Measurements from ENCODE around the gene OR52H1. TPM values are rescaled to one million over a fixed set of nuclear protein-coding genes. Genes with fewer than 3 reads are reported as not detected.

The OR52H1 gene
- total RNA-seq, 1 experiment from 2014 or later, result not detected

DNA sequence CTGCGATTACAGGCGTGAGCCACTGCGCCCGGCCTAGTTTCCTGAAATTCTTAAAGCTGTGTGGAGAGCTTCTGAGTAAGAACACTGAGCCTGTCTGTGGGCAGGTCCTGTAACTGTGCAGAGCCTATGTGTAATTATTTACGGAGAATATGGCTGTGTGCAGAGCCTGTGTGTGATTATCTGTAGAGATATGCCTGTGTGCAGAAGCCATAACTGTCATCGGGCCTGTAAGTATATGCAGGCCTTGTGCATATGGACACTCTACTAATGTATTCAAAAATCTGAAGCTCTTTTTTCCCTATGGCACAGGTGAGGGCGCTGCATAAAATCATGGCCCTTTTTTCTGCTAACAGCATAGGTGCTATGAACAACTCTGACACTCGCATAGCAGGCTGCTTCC lies 32.2 kb upstream of the OR52H1 start, which contains the start of gene OR52B6:
Gene OR52B6 (plus strand): TSS at position 301 of the 400 bp plus-strand sequence. CDS start 0 bp downstream, at position 301.
- Mint-ChIP-seq H3K9me3 (ENCODE audit: unreplicated experiment) (no peaks in the 10 kb centered on the region), H3K27ac (ENCODE audit: low read depth, unreplicated experiment) (no peak within 1 kb of the TSS), H3K27me3 (ENCODE audit: insufficient read depth, unreplicated experiment) (no peaks in the 10 kb centered on the region), H3K36me3 (ENCODE audit: insufficient read depth, unreplicated experiment) (no peaks in the 10 kb centered on the region), H3K4me1 (ENCODE audit: insufficient read depth, unreplicated experiment) (no peaks in the 10 kb centered on the region), H3K4me3 (ENCODE audit: unreplicated experiment) (no peak within 1 kb of the TSS)
- no peak for DNase-seq (ENCODE audit: unreplicated experiment)
- ChIA-PET POLR2A (no interaction called here), CTCF (interaction anchor here (0.6 to 0.7 kb wide), 2 partner anchors 22 to 577 kb away, joined by 3 read pairs; no protein-coding TSS in a partner anchor)
- TF ChIP-seq, protein P1, sequence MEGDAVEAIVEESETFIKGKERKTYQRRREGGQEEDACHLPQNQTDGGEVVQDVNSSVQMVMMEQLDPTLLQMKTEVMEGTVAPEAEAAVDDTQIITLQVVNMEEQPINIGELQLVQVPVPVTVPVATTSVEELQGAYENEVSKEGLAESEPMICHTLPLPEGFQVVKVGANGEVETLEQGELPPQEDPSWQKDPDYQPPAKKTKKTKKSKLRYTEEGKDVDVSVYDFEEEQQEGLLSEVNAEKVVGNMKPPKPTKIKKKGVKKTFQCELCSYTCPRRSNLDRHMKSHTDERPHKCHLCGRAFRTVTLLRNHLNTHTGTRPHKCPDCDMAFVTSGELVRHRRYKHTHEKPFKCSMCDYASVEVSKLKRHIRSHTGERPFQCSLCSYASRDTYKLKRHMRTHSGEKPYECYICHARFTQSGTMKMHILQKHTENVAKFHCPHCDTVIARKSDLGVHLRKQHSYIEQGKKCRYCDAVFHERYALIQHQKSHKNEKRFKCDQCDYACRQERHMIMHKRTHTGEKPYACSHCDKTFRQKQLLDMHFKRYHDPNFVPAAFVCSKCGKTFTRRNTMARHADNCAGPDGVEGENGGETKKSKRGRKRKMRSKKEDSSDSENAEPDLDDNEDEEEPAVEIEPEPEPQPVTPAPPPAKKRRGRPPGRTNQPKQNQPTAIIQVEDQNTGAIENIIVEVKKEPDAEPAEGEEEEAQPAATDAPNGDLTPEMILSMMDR (IDR thresholded peaks at IDR 0.05; ENCODE audit: unreplicated experiment), result no peak
- BruUV-seq (replicated peaks), result no TSS peak
- intact Hi-C loops (cut with micrococcal nuclease), result no loop called here

DNA sequence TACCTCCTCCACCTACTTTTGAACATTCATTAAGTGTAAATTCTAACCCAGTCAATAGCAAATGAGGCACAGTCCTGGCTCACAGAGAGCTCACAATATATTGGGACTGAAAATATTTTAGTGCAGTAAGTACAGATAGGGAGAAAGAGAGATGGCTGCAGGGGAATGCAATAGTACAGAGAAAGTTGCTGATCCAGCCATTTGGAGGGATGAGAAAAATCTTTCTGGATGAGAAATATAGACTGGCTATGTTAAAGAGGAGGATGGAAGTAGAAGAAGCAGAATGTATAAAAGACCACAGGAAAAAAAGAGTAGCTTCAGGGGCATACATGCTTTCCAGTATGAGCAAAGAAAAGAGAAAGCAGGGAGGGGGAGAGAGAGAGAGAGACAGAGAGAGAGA lies 28.8 kb upstream of the OR52H1 start:
- DNase-seq (ENCODE audit: unreplicated experiment), result no peak
- H3K36me3 Mint-ChIP-seq (ENCODE audit: insufficient read depth, unreplicated experiment), result no peaks in the 10 kb centered on the region
- CTCF ChIA-PET, result no interaction called here
- H3K27me3 Mint-ChIP-seq (ENCODE audit: insufficient read depth, unreplicated experiment), result no peaks in the 10 kb centered on the region
- TF ChIP-seq, protein P1 (IDR thresholded peaks at IDR 0.05; ENCODE audit: unreplicated experiment), result no peak
- H3K9me3 Mint-ChIP-seq (ENCODE audit: unreplicated experiment), result no peaks in the 10 kb centered on the region
- no peaks in the 10 kb centered on the region for H3K4me1 Mint-ChIP-seq (ENCODE audit: insufficient read depth, unreplicated experiment)
- no TSS peak for BruUV-seq (replicated peaks)
- no peak overlapping the region for H3K4me3 Mint-ChIP-seq (ENCODE audit: unreplicated experiment)
- H3K27ac Mint-ChIP-seq (ENCODE audit: low read depth, unreplicated experiment), result no peak overlapping the region
- intact Hi-C loops (cut with micrococcal nuclease), result no loop called here
- POLR2A ChIA-PET, result no interaction called here

DNA sequence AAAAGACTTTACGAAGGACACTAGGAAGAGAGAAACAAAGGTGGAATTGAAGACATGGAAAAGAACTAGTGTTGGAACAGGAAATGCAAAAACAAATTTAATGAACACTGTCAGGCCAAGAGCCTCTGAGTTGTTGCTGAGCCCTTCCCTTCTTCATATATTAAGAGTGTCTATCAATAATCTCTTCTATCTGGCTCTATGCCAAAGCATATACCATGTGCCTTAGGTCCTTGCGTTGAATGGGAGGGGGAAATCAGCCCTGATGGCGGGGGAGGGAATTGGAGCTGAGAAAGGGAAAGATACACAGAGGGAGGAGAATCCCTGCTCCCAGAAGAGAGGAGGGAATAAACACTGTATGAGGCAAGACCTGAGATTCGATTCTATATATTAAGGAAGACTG lies 26.8 kb upstream of the OR52H1 start:
- TF ChIP-seq, protein P1 (IDR thresholded peaks at IDR 0.05; ENCODE audit: unreplicated experiment), result no peak
- no peaks in the 10 kb centered on the region for H3K36me3 Mint-ChIP-seq (ENCODE audit: insufficient read depth, unreplicated experiment)
- ChIA-PET POLR2A (no interaction called here), CTCF (interaction anchor here (0.6 kb wide), 1 partner anchor 43 kb away, joined by 4 read pairs; no protein-coding TSS in a partner anchor)
- no peaks in the 10 kb centered on the region for H3K4me1 Mint-ChIP-seq (ENCODE audit: insufficient read depth, unreplicated experiment)
- no peak overlapping the region for H3K27ac Mint-ChIP-seq (ENCODE audit: low read depth, unreplicated experiment)
- no peak overlapping the region for H3K4me3 Mint-ChIP-seq (ENCODE audit: unreplicated experiment)
- BruUV-seq (replicated peaks), result no TSS peak
- H3K9me3 Mint-ChIP-seq (ENCODE audit: unreplicated experiment), result no peaks in the 10 kb centered on the region
- DNase-seq (ENCODE audit: unreplicated experiment), result no peak
- intact Hi-C loops (cut with micrococcal nuclease), result no loop called here
- H3K27me3 Mint-ChIP-seq (ENCODE audit: insufficient read depth, unreplicated experiment), result no peaks in the 10 kb centered on the region

DNA sequence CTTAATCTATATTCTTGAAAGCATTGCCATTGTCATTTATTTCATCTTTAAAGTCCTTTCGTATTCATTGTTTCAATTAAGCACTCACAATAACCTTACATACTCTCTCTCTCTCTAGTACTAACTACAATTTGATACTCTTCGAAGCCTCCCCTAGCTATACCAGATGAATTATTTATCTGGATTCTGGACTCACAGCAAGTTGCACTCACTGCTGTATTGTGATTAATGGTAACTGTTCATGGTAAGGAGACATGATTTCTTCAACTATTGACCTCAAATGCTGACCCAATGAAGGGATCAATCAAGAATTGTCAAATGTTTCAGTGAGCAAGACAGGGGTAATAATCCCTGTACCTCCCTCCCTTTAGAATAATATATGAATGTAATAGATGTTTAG lies 26.3 kb upstream of the OR52H1 start:
- Mint-ChIP-seq H3K27ac (ENCODE audit: low read depth, unreplicated experiment) (no peak overlapping the region), H3K27me3 (ENCODE audit: insufficient read depth, unreplicated experiment) (no peaks in the 10 kb centered on the region), H3K9me3 (ENCODE audit: unreplicated experiment) (no peaks in the 10 kb centered on the region), H3K4me3 (ENCODE audit: unreplicated experiment) (no peak overlapping the region), H3K4me1 (ENCODE audit: insufficient read depth, unreplicated experiment) (no peaks in the 10 kb centered on the region), H3K36me3 (ENCODE audit: insufficient read depth, unreplicated experiment) (no peaks in the 10 kb centered on the region)
- CTCF ChIA-PET, result interaction anchor here (0.6 kb wide), 1 partner anchor 42 kb away, joined by 4 read pairs; no protein-coding TSS in a partner anchor
- DNase-seq (ENCODE audit: unreplicated experiment), result no peak
- TF ChIP-seq, protein P1 (IDR thresholded peaks at IDR 0.05; ENCODE audit: unreplicated experiment), result no peak
- intact Hi-C loops (cut with micrococcal nuclease), result no loop called here
- POLR2A ChIA-PET, result no interaction called here
- BruUV-seq (replicated peaks), result no TSS peak

All from MCF 10A (cell line).